ENCODE data around the gene SLX4IP. TPM values are rescaled to one million over a fixed set of nuclear protein-coding genes. Genes with fewer than 3 reads are reported as not detected.

The SLX4IP gene
- polyA plus RNA-seq, 4 donors: 1.6 to 7.1 (median 2.5) TPM

GRCh38 chr20:10658876-10659632 lies 223.9 kb downstream of the SLX4IP start:
- peaks cover 0 to 20% (median 15%) of the 10 kb centered on the region in 3 donors for H3K4me1 ChIP-seq (ENCODE audit: control insufficient read depth in 3 of 3, insufficient read depth in 2 of 3, low read depth in 1 of 3, low read length in 2 of 3)
- 53 to 58% (median 55%) methylated on average over 5 of the region's 5 CpGs for WGBS, 3 donors
- H3K4me3 ChIP-seq (ENCODE audit: low read depth in 1 of 3, low read length in 3 of 3): no peak overlapping the region
- DNase-seq (no peak), FAIRE-seq (no peak)
- H3K9me3 ChIP-seq (ENCODE audit: control insufficient read depth in 2 of 2, insufficient read depth in 1 of 2, low read depth in 1 of 2, low read length in 1 of 2): no peaks in the 10 kb centered on the region
- no peaks in the 10 kb centered on the region for H3K27me3 ChIP-seq (ENCODE audit: control insufficient read depth in 3 of 3, insufficient read depth in 3 of 3, low read length in 3 of 3)
- peaks cover 9 to 72% (median 34%) of the 10 kb centered on the region in 3 donors for H3K36me3 ChIP-seq (ENCODE audit: control insufficient read depth in 3 of 3, insufficient read depth in 2 of 3, low read depth in 1 of 3, low read length in 3 of 3)
- H3K27ac ChIP-seq (ENCODE audit: low read depth in 1 of 3, low read length in 2 of 3): no peak overlapping the region

DNA sequence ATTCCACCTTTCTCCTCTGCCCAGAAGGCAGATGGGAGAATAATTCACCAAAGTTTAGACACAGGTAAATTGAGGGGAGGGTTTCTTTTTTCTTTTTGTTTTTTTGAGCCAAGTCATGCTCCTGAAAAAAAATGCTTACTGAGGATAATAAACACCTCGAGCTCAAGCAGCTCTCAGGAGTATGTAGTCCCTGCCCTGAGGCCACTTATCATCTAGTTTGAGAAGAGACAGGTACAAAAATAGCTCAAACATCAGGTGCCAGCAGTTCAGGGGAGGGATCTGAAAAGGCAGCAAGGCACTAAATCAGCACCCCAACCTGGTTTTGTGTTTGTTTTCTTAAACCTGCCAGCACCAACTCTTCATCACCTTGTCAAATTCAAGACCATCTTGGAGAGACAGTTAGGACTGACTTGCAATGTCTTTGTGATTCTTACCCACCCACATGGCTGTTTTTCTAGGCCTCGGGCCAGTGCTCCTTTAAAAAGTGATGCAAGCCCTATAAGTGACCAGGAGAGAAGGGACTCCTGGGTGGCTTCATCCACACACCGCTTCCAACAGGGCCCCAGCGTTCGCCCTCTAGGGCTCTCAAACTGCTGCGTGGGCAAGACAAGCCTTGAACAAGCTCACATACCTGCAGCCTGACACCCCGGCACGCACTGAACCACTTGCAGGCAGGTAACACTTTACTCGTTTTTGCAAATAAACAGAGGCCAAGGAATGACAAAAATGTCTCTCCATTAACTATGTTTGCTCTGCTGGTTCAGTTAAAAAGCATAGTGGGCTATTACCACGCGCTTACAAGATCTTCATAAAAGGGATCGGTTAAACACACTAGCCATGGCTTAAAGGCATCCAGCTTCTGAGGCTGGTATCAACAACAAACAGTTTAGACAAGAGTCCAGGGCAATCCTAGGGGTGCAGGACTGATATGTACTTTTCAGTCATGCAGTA lies 224.8 kb downstream of the SLX4IP start:
- FAIRE-seq (no peak), DNase-seq (no peak)
- H3K27me3 ChIP-seq (ENCODE audit: control insufficient read depth in 3 of 3, insufficient read depth in 3 of 3, low read length in 3 of 3): no peaks in the 10 kb centered on the region
- peaks cover 3 to 22% (median 15%) of the 10 kb centered on the region in 3 donors for H3K4me1 ChIP-seq (ENCODE audit: control insufficient read depth in 3 of 3, insufficient read depth in 2 of 3, low read depth in 1 of 3, low read length in 2 of 3)
- peak overlapping the region in 1 of 3 donors; percentile 27 for H3K27ac ChIP-seq (ENCODE audit: low read depth in 1 of 3, low read length in 2 of 3)
- H3K4me3 ChIP-seq (ENCODE audit: low read depth in 1 of 3, low read length in 3 of 3): no peak overlapping the region
- WGBS, 3 donors: 84 to 90% (median 85%) methylated on average over 12 of the region's 12 CpGs
- no peaks in the 10 kb centered on the region for H3K9me3 ChIP-seq (ENCODE audit: control insufficient read depth in 2 of 2, insufficient read depth in 1 of 2, low read depth in 1 of 2, low read length in 1 of 2)
- peaks cover 9 to 70% (median 33%) of the 10 kb centered on the region in 3 donors for H3K36me3 ChIP-seq (ENCODE audit: control insufficient read depth in 3 of 3, insufficient read depth in 2 of 3, low read depth in 1 of 3, low read length in 3 of 3)

DNA sequence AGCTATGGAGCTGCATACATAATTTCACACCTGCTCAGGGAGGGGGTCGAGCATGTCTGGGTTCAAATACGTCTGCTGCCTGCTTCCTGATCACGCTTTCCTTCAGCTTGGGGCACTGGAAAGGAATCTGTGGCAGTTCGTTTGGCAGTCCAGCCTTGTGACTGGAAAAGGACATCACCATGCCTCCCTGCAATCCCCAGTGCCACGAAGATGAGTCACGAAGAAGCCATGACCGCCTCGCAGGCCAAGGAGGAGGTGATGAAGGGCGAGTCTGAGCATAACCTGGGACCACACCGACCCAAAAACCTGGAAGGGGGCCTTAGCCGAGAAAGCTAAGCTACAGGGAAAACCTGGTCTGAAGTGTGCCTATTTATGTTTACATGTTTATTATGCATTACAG lies 225.6 kb downstream of the SLX4IP start:
- H3K36me3 ChIP-seq (ENCODE audit: control insufficient read depth in 3 of 3, insufficient read depth in 2 of 3, low read depth in 1 of 3, low read length in 3 of 3): peaks cover 9 to 67% (median 30%) of the 10 kb centered on the region in 3 donors
- no peak for DNase-seq
- no peak for FAIRE-seq
- H3K4me3 ChIP-seq (ENCODE audit: low read depth in 1 of 3, low read length in 3 of 3): no peak overlapping the region
- H3K4me1 ChIP-seq (ENCODE audit: control insufficient read depth in 3 of 3, insufficient read depth in 2 of 3, low read depth in 1 of 3, low read length in 2 of 3): peaks cover 3 to 22% (median 8%) of the 10 kb centered on the region in 3 donors
- H3K9me3 ChIP-seq (ENCODE audit: control insufficient read depth in 2 of 2, insufficient read depth in 1 of 2, low read depth in 1 of 2, low read length in 1 of 2): no peaks in the 10 kb centered on the region
- WGBS, 3 donors: 72 to 90% (median 82%) methylated on average over 11 of the region's 11 CpGs
- H3K27me3 ChIP-seq (ENCODE audit: control insufficient read depth in 3 of 3, insufficient read depth in 3 of 3, low read length in 3 of 3): no peaks in the 10 kb centered on the region
- peak overlapping the region in 1 of 3 donors; percentile 27 for H3K27ac ChIP-seq (ENCODE audit: low read depth in 1 of 3, low read length in 2 of 3)

DNA sequence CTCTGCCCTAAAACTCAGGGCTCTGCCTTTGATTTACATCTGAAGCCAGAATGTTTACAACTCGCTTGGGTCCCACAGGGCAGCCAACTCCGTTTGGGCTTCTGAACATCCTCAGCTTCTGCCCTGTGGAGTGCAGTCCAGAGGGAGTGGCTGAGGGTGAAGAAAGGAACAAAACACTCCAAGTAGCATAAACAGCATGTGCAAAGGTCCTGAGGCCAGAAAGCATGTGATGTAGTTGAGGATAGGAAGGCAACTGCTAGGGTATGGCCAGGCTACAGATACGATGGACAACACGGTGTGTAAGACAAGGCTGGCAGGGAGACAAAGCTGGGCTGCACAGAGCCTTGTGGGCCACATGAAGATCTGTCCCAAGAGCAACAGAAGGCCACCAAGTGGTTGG lies 226.2 kb downstream of the SLX4IP start:
- DNase-seq: no peak
- Histone ChIP-seq H3K36me3 (ENCODE audit: control insufficient read depth in 3 of 3, insufficient read depth in 2 of 3, low read depth in 1 of 3, low read length in 3 of 3) (peaks cover 5 to 69% (median 30%) of the 10 kb centered on the region in 3 donors), H3K27ac (ENCODE audit: low read depth in 1 of 3, low read length in 2 of 3) (no peak overlapping the region), H3K27me3 (ENCODE audit: control insufficient read depth in 3 of 3, insufficient read depth in 3 of 3, low read length in 3 of 3) (no peaks in the 10 kb centered on the region), H3K4me3 (ENCODE audit: low read depth in 1 of 3, low read length in 3 of 3) (no peak overlapping the region), H3K9me3 (ENCODE audit: control insufficient read depth in 2 of 2, insufficient read depth in 1 of 2, low read depth in 1 of 2, low read length in 1 of 2) (no peaks in the 10 kb centered on the region), H3K4me1 (ENCODE audit: control insufficient read depth in 3 of 3, insufficient read depth in 2 of 3, low read depth in 1 of 3, low read length in 2 of 3) (peaks cover 5 to 28% (median 5%) of the 10 kb centered on the region in 3 donors)
- 74 to 90% (median 84%) methylated on average over 4 of the region's 4 CpGs for whole genome bisulfite sequencing, 3 donors
- FAIRE-seq: no peak

GRCh38 chr20:10662151-10662550 lies 227.0 kb downstream of the SLX4IP start:
- no peaks in the 10 kb centered on the region for H3K9me3 ChIP-seq (ENCODE audit: control insufficient read depth in 2 of 2, insufficient read depth in 1 of 2, low read depth in 1 of 2, low read length in 1 of 2)
- H3K4me1 ChIP-seq (ENCODE audit: control insufficient read depth in 3 of 3, insufficient read depth in 2 of 3, low read depth in 1 of 3, low read length in 2 of 3): peaks cover 5 to 29% (median 8%) of the 10 kb centered on the region in 3 donors
- WGBS, 3 donors: 80 to 85% (median 82%) methylated on average over 5 of the region's 5 CpGs
- no peak for DNase-seq
- no peaks in the 10 kb centered on the region for H3K27me3 ChIP-seq (ENCODE audit: control insufficient read depth in 3 of 3, insufficient read depth in 3 of 3, low read length in 3 of 3)
- no peak overlapping the region for H3K4me3 ChIP-seq (ENCODE audit: low read depth in 1 of 3, low read length in 3 of 3)
- H3K36me3 ChIP-seq (ENCODE audit: control insufficient read depth in 3 of 3, insufficient read depth in 2 of 3, low read depth in 1 of 3, low read length in 3 of 3): peaks cover 0 to 69% (median 30%) of the 10 kb centered on the region in 3 donors
- FAIRE-seq: no peak
- no peak overlapping the region for H3K27ac ChIP-seq (ENCODE audit: low read depth in 1 of 3, low read length in 2 of 3)

DNA sequence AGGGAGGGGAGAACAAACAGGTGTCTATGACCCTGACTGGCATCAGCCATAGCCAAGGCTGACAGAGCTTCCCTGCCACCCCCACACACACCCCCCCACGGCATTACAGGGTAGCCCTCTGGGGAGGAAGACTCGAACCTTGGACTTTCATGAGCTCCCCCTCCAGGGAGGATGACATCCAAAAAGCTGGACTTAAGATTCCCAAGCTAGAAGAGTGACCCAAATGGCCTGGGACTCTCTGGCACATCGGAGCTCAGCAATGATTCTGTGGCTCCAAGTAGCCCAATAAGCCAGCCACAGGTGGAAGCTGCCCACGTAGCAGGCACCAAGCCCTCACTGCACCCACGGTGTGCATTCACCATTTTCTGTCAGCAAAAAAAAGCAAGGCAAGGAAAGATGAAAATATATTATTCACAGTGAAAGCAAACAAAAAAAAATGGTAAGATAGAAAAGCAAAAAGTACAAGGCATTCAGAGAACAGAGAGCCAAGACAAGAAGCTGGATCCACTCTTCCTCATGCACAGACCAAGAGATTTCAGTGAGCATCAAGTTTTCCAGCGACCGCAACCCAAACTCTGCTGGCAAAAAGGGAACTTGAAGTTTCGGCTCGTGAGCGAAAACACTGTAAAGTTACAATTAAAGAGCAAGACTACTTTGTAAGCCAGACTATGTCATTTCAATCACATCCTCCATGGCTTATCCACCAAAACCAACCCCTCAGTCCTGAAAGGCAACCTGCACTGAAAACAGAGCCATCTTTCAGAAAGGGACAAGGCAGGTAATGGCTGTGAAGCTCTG lies 227.8 kb downstream of the SLX4IP start:
- 70 to 89% (median 80%) methylated on average over 10 of the region's 10 CpGs for WGBS, 3 donors
- no peak for DNase-seq
- peaks cover 5 to 29% (median 8%) of the 10 kb centered on the region in 3 donors for H3K4me1 ChIP-seq (ENCODE audit: control insufficient read depth in 3 of 3, insufficient read depth in 2 of 3, low read depth in 1 of 3, low read length in 2 of 3)
- no peaks in the 10 kb centered on the region for H3K27me3 ChIP-seq (ENCODE audit: control insufficient read depth in 3 of 3, insufficient read depth in 3 of 3, low read length in 3 of 3)
- H3K4me3 ChIP-seq (ENCODE audit: low read depth in 1 of 3, low read length in 3 of 3): no peak overlapping the region
- H3K27ac ChIP-seq (ENCODE audit: low read depth in 1 of 3, low read length in 2 of 3): no peak overlapping the region
- H3K36me3 ChIP-seq (ENCODE audit: control insufficient read depth in 3 of 3, insufficient read depth in 2 of 3, low read depth in 1 of 3, low read length in 3 of 3): peaks cover 0 to 72% (median 28%) of the 10 kb centered on the region in 3 donors
- no peaks in the 10 kb centered on the region for H3K9me3 ChIP-seq (ENCODE audit: control insufficient read depth in 2 of 2, insufficient read depth in 1 of 2, low read depth in 1 of 2, low read length in 1 of 2)
- no peak for FAIRE-seq

GRCh38 chr20:10663756-10664155 lies 228.7 kb downstream of the SLX4IP start:
- H3K4me1 ChIP-seq (ENCODE audit: control insufficient read depth in 3 of 3, insufficient read depth in 2 of 3, low read depth in 1 of 3, low read length in 2 of 3): peaks cover 5 to 29% (median 8%) of the 10 kb centered on the region in 3 donors
- no peak for FAIRE-seq

More at GRCh38 chr20:10663756-10664155, 228.7 kb downstream of the SLX4IP start:
- Histone ChIP-seq H3K27ac (ENCODE audit: low read depth in 1 of 3, low read length in 2 of 3) (no peak overlapping the region), H3K4me3 (ENCODE audit: low read depth in 1 of 3, low read length in 3 of 3) (no peak overlapping the region), H3K27me3 (ENCODE audit: control insufficient read depth in 3 of 3, insufficient read depth in 3 of 3, low read length in 3 of 3) (no peaks in the 10 kb centered on the region), H3K9me3 (ENCODE audit: control insufficient read depth in 2 of 2, insufficient read depth in 1 of 2, low read depth in 1 of 2, low read length in 1 of 2) (no peaks in the 10 kb centered on the region), H3K36me3 (ENCODE audit: control insufficient read depth in 3 of 3, insufficient read depth in 2 of 3, low read depth in 1 of 3, low read length in 3 of 3) (peaks cover 4 to 73% (median 22%) of the 10 kb centered on the region in 3 donors)
- peak in 1 of 2 donors; percentile 51 for DNase-seq
- 64 to 65% (median 64%) methylated on average over 8 of the region's 8 CpGs for WGBS, 3 donors

Measured in small intestine (tissue), 7 donors.